ENCODE data around the gene SF3B1. TPM values are rescaled to one million over a fixed set of nuclear protein-coding genes. Genes with fewer than 3 reads are reported as not detected.
A peak's percentile ranks its signal among the peaks of the same experiment; 100 is the strongest.
"Not testable (repeated sequence)": the region's sequence is repeated elsewhere in the genome, so short reads cannot be mapped to it uniquely, and the experiment has no call there.

SF3B1 gene, protein sequence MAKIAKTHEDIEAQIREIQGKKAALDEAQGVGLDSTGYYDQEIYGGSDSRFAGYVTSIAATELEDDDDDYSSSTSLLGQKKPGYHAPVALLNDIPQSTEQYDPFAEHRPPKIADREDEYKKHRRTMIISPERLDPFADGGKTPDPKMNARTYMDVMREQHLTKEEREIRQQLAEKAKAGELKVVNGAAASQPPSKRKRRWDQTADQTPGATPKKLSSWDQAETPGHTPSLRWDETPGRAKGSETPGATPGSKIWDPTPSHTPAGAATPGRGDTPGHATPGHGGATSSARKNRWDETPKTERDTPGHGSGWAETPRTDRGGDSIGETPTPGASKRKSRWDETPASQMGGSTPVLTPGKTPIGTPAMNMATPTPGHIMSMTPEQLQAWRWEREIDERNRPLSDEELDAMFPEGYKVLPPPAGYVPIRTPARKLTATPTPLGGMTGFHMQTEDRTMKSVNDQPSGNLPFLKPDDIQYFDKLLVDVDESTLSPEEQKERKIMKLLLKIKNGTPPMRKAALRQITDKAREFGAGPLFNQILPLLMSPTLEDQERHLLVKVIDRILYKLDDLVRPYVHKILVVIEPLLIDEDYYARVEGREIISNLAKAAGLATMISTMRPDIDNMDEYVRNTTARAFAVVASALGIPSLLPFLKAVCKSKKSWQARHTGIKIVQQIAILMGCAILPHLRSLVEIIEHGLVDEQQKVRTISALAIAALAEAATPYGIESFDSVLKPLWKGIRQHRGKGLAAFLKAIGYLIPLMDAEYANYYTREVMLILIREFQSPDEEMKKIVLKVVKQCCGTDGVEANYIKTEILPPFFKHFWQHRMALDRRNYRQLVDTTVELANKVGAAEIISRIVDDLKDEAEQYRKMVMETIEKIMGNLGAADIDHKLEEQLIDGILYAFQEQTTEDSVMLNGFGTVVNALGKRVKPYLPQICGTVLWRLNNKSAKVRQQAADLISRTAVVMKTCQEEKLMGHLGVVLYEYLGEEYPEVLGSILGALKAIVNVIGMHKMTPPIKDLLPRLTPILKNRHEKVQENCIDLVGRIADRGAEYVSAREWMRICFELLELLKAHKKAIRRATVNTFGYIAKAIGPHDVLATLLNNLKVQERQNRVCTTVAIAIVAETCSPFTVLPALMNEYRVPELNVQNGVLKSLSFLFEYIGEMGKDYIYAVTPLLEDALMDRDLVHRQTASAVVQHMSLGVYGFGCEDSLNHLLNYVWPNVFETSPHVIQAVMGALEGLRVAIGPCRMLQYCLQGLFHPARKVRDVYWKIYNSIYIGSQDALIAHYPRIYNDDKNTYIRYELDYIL
- total RNA-seq = 1,000 to 10,000 TPM in 1 of 4 donors, 100 to 1,000 TPM in 3; 356 to 1,013 (median 641) TPM

- no peaks in the 10 kb centered on the region for H3K9me3 ChIP-seq
- peak; percentile 97 to 99 for DNase-seq
- no peaks in the 10 kb centered on the region for H3K36me3 ChIP-seq
- H3K27me3 ChIP-seq = no peaks in the 10 kb centered on the region
- peak within 1 kb of the TSS; percentile 96 to 97 for H3K27ac ChIP-seq
- peaks cover 0 to 9% of the 10 kb centered on the region in 2 donors for H3K4me1 ChIP-seq
- peak in 2 of 4 experiments; percentile 3 to 13 for TF ChIP-seq CTCF (IDR thresholded peaks at IDR 0.05)
- TF ChIP-seq POLR2A (IDR thresholded peaks at IDR 0.05) = peak; percentile 92 to 98
- intact Hi-C loops (cut with DNase I; ENCODE audit: low total_unique reads) = loop anchor here (10.0 kb wide), 1 partner anchor 60 kb away; the partner anchor contains the start of gene HSPD1
- peak within 1 kb of the TSS; percentile 73 to 95 for H3K4me3 ChIP-seq
These were observed at the start of gene SF3B1 for GRCh38 chr2:197434541-197435513. Gene SF3B1 (minus strand): TSS chr2:197435028. CDS start chr2:197434999, 29 bp downstream.

GRCh38 chr2:197484248-197484647, 49.4 kb upstream of the SF3B1 start:
- DNase-seq; H3K27me3 ChIP-seq; H3K4me1 ChIP-seq; H3K36me3 ChIP-seq; intact Hi-C loops (cut with DNase I; ENCODE audit: low total_unique reads); H3K4me3 ChIP-seq; H3K9me3 ChIP-seq; H3K27ac ChIP-seq: not testable (repeated sequence)

DNA sequence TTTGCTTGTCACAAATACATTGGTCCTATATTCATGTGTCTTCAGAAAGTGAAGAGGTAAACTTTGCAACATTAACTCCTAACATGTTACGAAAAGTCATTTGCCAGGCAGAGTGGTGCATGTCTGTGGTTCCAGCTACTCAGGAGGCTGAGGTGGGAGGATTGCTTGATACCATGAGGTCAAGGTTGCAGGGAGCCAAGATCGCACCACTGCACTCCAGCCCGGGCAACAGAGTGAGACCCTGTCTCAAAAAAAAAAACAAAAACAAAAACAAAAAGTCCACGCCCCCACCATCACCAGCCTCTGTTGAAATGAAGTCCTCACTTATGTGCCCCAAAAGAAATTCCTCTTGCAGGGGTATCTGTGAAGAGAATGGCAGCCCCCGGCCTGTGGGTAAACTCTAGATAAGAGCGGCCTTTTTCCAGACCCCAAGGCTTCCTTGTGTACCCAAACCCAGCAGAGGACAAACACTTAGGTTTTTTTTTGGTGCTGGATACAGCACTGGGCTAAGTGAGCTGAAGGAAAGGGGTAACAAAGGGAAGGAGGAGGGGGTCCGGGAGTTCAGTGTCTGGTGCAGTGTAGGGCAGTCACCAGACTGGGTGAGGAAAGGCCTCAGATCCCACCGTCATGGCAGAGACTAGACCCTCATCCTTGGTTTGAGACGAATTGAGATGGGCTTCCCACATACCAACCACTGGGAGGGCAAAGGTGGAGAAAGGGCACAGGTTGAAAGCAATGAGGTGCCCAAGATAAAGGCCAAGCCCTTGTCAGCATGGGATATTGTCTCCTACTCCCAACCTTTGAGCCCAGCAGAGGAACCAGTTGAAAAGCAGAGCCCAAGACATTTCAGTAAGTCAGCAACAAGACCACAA, 45.6 kb upstream of the SF3B1 start:
- Histone ChIP-seq H3K36me3 (no peaks in the 10 kb centered on the region), H3K4me3 (no peak overlapping the region)
- intact Hi-C loops (cut with DNase I; ENCODE audit: low total_unique reads) = no loop called here

DNA sequence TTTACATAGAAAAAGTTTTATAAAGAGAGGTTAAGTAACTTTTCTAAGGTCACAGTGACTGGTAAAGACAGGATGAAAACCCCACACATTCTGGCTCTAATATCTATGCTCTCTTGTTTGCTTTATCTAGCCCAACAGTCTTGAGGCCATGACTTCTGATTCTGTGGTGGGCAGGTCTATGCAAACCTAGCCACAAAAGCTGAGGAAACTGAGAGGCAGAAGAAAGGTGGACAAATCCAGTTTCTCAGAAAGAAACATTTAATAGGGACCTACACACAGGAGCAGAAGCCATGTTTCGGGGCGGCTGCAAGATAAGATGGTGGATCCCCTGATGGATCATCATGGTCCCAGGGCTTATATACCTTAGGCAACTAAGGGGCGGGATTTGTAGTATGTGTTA, 43.0 kb upstream of the SF3B1 start:
- Histone ChIP-seq H3K27me3 (no peaks in the 10 kb centered on the region), H3K36me3 (no peaks in the 10 kb centered on the region), H3K4me3 (no peak overlapping the region), H3K4me1 (no peaks in the 10 kb centered on the region), H3K9me3 (no peaks in the 10 kb centered on the region), H3K27ac (no peak overlapping the region)
- DNase-seq = no peak
- TF ChIP-seq CTCF (IDR thresholded peaks at IDR 0.05) (no peak), POLR2A (IDR thresholded peaks at IDR 0.05) (no peak)
- intact Hi-C loops (cut with DNase I; ENCODE audit: low total_unique reads) = no loop called here

More for the DNA sequence above, 45.6 kb upstream of the SF3B1 start:
- Histone ChIP-seq H3K4me1 (no peaks in the 10 kb centered on the region), H3K27me3 (no peaks in the 10 kb centered on the region), H3K9me3 (no peaks in the 10 kb centered on the region), H3K27ac (no peak overlapping the region)
- no peak for DNase-seq
- TF ChIP-seq CTCF (IDR thresholded peaks at IDR 0.05) (no peak), POLR2A (IDR thresholded peaks at IDR 0.05) (no peak)
